ENCODE data around the gene ANAPC1.
"Not testable (repeated sequence)": the region's sequence is repeated elsewhere in the genome, so short reads cannot be mapped to it uniquely, and the experiment has no call there.

The ANAPC1 gene

GRCh38 chr2:111897630-111897923 is 13.6 kb upstream of the ANAPC1 start:
- H3K27me3 ChIP-seq, result no peaks in the 10 kb centered on the region
- no peaks in the 10 kb centered on the region for H3K36me3 ChIP-seq
- no peaks in the 10 kb centered on the region for H3K9me3 ChIP-seq
- peak overlapping the region; percentile 89 to 92 for H3K4me3 ChIP-seq
- H3K27ac ChIP-seq, result peak overlapping the region; percentile 92 to 95
- intact Hi-C loops (cut with DNase I; ENCODE audit: low total_unique reads), result loop anchor here (5.0 to 10.0 kb wide), 2 partner anchors 150 to 377 kb away; partner anchors contain the start of gene ZC3H6
- TF ChIP-seq CTCF (IDR thresholded peaks at IDR 0.05), result no peak
- DNase-seq, result no peak
- H3K4me1 ChIP-seq, result peaks cover 0 to 37% (median 13%) of the 10 kb centered on the region in 4 donors

GRCh38 chr2:111896576-111896975 is 12.6 kb upstream of the ANAPC1 start:
- Histone ChIP-seq H3K27ac (no peak overlapping the region), H3K36me3 (no peaks in the 10 kb centered on the region), H3K27me3 (no peaks in the 10 kb centered on the region), H3K4me1 (peaks cover 0 to 27% (median 13%) of the 10 kb centered on the region in 4 donors), H3K9me3 (no peaks in the 10 kb centered on the region), H3K4me3 (no peak overlapping the region)
- no peak for TF ChIP-seq CTCF (IDR thresholded peaks at IDR 0.05)
- intact Hi-C loops (cut with DNase I; ENCODE audit: low total_unique reads), result loop anchor here (5.0 to 10.0 kb wide), 2 partner anchors 151 to 378 kb away; partner anchors contain the start of gene ZC3H6
- no peak for DNase-seq

GRCh38 chr2:111896024-111896423 is 12.0 kb upstream of the ANAPC1 start:
- no peak for DNase-seq
- H3K4me1 ChIP-seq, result peaks cover 0 to 22% (median 12%) of the 10 kb centered on the region in 4 donors
- no peaks in the 10 kb centered on the region for H3K27me3 ChIP-seq
- no peak overlapping the region for H3K27ac ChIP-seq
- no peak for TF ChIP-seq CTCF (IDR thresholded peaks at IDR 0.05)
- H3K4me3 ChIP-seq, result no peak overlapping the region
- H3K9me3 ChIP-seq, result no peaks in the 10 kb centered on the region
- intact Hi-C loops (cut with DNase I; ENCODE audit: low total_unique reads), result loop anchor here (5.0 to 10.0 kb wide), 2 partner anchors 151 to 379 kb away; partner anchors contain the start of gene ZC3H6
- no peaks in the 10 kb centered on the region for H3K36me3 ChIP-seq

- Histone ChIP-seq H3K27ac (peak overlapping the region; percentile 78 to 79), H3K4me1 (peaks cover 0 to 14% (median 12%) of the 10 kb centered on the region in 4 donors), H3K27me3 (no peaks in the 10 kb centered on the region), H3K9me3 (no peaks in the 10 kb centered on the region), H3K36me3 (peaks cover 0 to 10% (median 7%) of the 10 kb centered on the region in 3 donors), H3K4me3 (peak overlapping the region; percentile 87 to 98)
- DNase-seq, result no peak
- intact Hi-C loops (cut with DNase I; ENCODE audit: low total_unique reads), result no loop called here
- peak in 1 of 2 experiments; percentile 11 for TF ChIP-seq CTCF (IDR thresholded peaks at IDR 0.05)
These were observed 585 bp upstream of the ANAPC1 start for GRCh38 chr2:111884592-111884964.

- H3K4me3 ChIP-seq; DNase-seq; H3K27me3 ChIP-seq; H3K9me3 ChIP-seq; intact Hi-C loops (cut with DNase I; ENCODE audit: low total_unique reads); H3K4me1 ChIP-seq; H3K27ac ChIP-seq: not testable (repeated sequence)
- peaks cover 0 to 31% (median 0%) of the 10 kb centered on the region in 3 donors for H3K36me3 ChIP-seq
These were observed 11.2 kb downstream of the ANAPC1 start for GRCh38 chr2:111872806-111873205.

GRCh38 chr2:111865124-111865523 is 18.9 kb downstream of the ANAPC1 start:
- intact Hi-C loops (cut with DNase I; ENCODE audit: low total_unique reads), result not testable (repeated sequence)
- peaks cover 4 to 27% (median 6%) of the 10 kb centered on the region in 3 donors for H3K36me3 ChIP-seq

GRCh38 chr2:111860005-111860404 is 24.0 kb downstream of the ANAPC1 start:
- H3K27me3 ChIP-seq; H3K4me1 ChIP-seq; H3K4me3 ChIP-seq; DNase-seq; intact Hi-C loops (cut with DNase I; ENCODE audit: low total_unique reads); H3K27ac ChIP-seq; H3K9me3 ChIP-seq: not testable (repeated sequence)
- peaks cover 10 to 18% (median 14%) of the 10 kb centered on the region in 3 donors for H3K36me3 ChIP-seq

More at GRCh38 chr2:111865124-111865523, 18.9 kb downstream of the ANAPC1 start:
- not testable (repeated sequence) for H3K27ac ChIP-seq, DNase-seq, H3K4me1 ChIP-seq, H3K27me3 ChIP-seq, H3K9me3 ChIP-seq, H3K4me3 ChIP-seq

GRCh38 chr2:111852544-111852943 is 31.4 kb downstream of the ANAPC1 start:
- H3K4me3 ChIP-seq; intact Hi-C loops (cut with DNase I; ENCODE audit: low total_unique reads); H3K9me3 ChIP-seq; DNase-seq; H3K27me3 ChIP-seq: not testable (repeated sequence)
- Histone ChIP-seq H3K36me3 (peaks cover 9 to 23% (median 10%) of the 10 kb centered on the region in 3 donors), H3K27ac (peak overlapping the region in 1 of 2 donors; percentile 56), H3K4me1 (peaks cover 0 to 15% (median 0%) of the 10 kb centered on the region in 4 donors)
